Measurements from ENCODE around the gene NUDT22. TPM values are rescaled to one million over a fixed set of nuclear protein-coding genes. Genes with fewer than 3 reads are reported as not detected.

Gene NUDT22
- total and polyA plus RNA-seq, 2 of the 8 experiments (the other 6 are each of a cell fraction or from before 2014, with no cell fraction given), result 43.4 to 69.0 TPM

- DNase-seq (ENCODE audit: low read depth in 1 of 2, low spot score in 2 of 2) (no peak), FAIRE-seq (no peak)
- Histone ChIP-seq H3K4me1 (replicated peaks in 1 of 4; ENCODE audit: control insufficient read depth in 3 of 4, insufficient read depth in 4 of 4, low read length in 3 of 4) (peaks cover 0 to 5% (median 0%) of the 10 kb centered on the region in 4 experiments; a peak in 3 of 7 replicates), H3K4me2 (ENCODE audit: insufficient read depth in 1 of 2, low read depth in 2 of 2, low read length in 2 of 2) (no peak overlapping the region), H2AK5ac (ENCODE audit: low read depth, low read length) (no peak overlapping the region), H3K79me2 (ENCODE audit: control insufficient read depth in 1 of 2, insufficient read depth in 2 of 2, low read length in 2 of 2) (no peaks in the 10 kb centered on the region), H3K9me3 (ENCODE audit: insufficient read depth in 2 of 2, low read depth in 1 of 2, low read length in 1 of 2) (no peaks in the 10 kb centered on the region), H3K14ac (ENCODE audit: insufficient read length) (no peak overlapping the region), H3K27me3 (replicated peaks in 1 of 4; ENCODE audit: control insufficient read depth in 3 of 4, extremely low read depth in 1 of 4, insufficient read depth in 3 of 4, low read length in 3 of 4) (no peaks in the 10 kb centered on the region; a peak in 1 of 7 replicates), H4K20me1 (replicated peaks in 1 of 2; ENCODE audit: control insufficient read depth in 1 of 2, insufficient read depth in 2 of 2, low read length in 2 of 2) (peaks cover 2 to 9% of the 10 kb centered on the region in 2 experiments), H2BK5ac (ENCODE audit: low read depth, low read length) (no peak overlapping the region; the same call in 1 of the 2 replicates), H4K8ac (ENCODE audit: extremely low read depth, insufficient read depth, low read length) (no peak overlapping the region), H3K23ac (ENCODE audit: insufficient read length) (no peak overlapping the region), H4K91ac (replicated peaks; ENCODE audit: insufficient read length, low read length) (no peak overlapping the region), H3K79me1 (ENCODE audit: low read depth, low read length) (no peaks in the 10 kb centered on the region), H4K5ac (ENCODE audit: insufficient read length, low read depth, low read length) (no peak overlapping the region), H2AFZ (ENCODE audit: low read length) (no peak overlapping the region), H3K36me3 (ENCODE audit: control insufficient read depth in 2 of 4, insufficient read depth in 4 of 4, low read length in 3 of 4) (peaks cover 10 to 21% (median 15%) of the 10 kb centered on the region in 4 experiments; a peak in 7 of 8 replicates), H3K4me3 (ENCODE audit: extremely low read depth in 1 of 4, insufficient read depth in 2 of 4, low read depth in 3 of 4, low read length in 4 of 4) (no peak overlapping the region), H2BK12ac (ENCODE audit: low read depth, low read length) (no peak overlapping the region), H2BK15ac (ENCODE audit: low read length) (no peak overlapping the region), H2BK20ac (ENCODE audit: low read length) (no peak overlapping the region), H3K23me2 (ENCODE audit: low read depth, low read length) (no peaks in the 10 kb centered on the region), H2BK120ac (replicated peaks; ENCODE audit: low read depth, low read length) (no peak overlapping the region), H3K56ac (replicated peaks; ENCODE audit: insufficient read length, low read depth, low read length) (no peak overlapping the region), H3K9ac (replicated peaks in 1 of 4; ENCODE audit: extremely low read depth in 1 of 4, low read depth in 3 of 4, low read length in 3 of 4) (no peak overlapping the region), H3K4ac (replicated peaks; ENCODE audit: insufficient read length, low read depth, low read length) (no peak overlapping the region), H3K27ac (ENCODE audit: low read depth, low read length) (no peak overlapping the region), H3K18ac (ENCODE audit: extremely low read depth, low read length) (no peak overlapping the region)
- WGBS, 2 experiments (ENCODE audit: extremely low coverage in 1 of 2, insufficient coverage in 1 of 2, insufficient read length in 1 of 2, insufficient replicate concordance in 2 of 2, low coverage in 1 of 2, low lambda C conversion rate in 2 of 2, missing lambda C conversion rate in 1 of 2), result 89% methylated on average over 8 of the region's 8 CpGs; no CpG with 5 or more reads in 1 of the 2 experiments
- CTCF ChIA-PET (ENCODE audit: partially characterized antibody), result interaction anchor here (0.9 to 7.4 kb wide), 10 partner anchors 9 to 202 kb away, joined by 3 to 57 read pairs (median 4); partner anchors contain the start of gene PLCB3
- TF ChIP-seq SIX5 (IDR thresholded peaks at IDR 0.05; ENCODE audit: low read depth, low read length), result no peak
- no peak for TF ChIP-seq CREB1 (IDR thresholded peaks at IDR 0.05)
- no peak for TF ChIP-seq YY1 (IDR thresholded peaks at IDR 0.05; ENCODE audit: low read depth, low read length)
- TF ChIP-seq TCF12 (IDR thresholded peaks at IDR 0.05; ENCODE audit: low read depth, low read length), result no peak
- TF ChIP-seq CTBP2 (IDR thresholded peaks at IDR 0.05; ENCODE audit: borderline replicate concordance, insufficient read depth, insufficient read length, low read length), result no peak
- TF ChIP-seq SP2 (IDR thresholded peaks at IDR 0.05; ENCODE audit: low read length), result no peak
- POLR2A ChIA-PET (ENCODE audit: partially characterized antibody), result interaction anchor here (1.3 to 18.4 kb wide), 7 partner anchors 11 to 41 kb away, joined by 3 to 253 read pairs (median 5); partner anchors contain the start of genes NUDT22, STIP1, TRPT1 and VEGFB
Measured at GRCh38 chr11:64209563-64209843, 16.6 kb upstream of the NUDT22 start.

All from H1 (cell line).